Measurements from ENCODE around the gene RNF182. TPM values are rescaled to one million over a fixed set of nuclear protein-coding genes. Genes with fewer than 3 reads are reported as not detected.
A peak's percentile ranks its signal among the peaks of the same experiment; 100 is the strongest.

RNF182 gene
- polyA plus RNA-seq, 1 experiment, result 1.4 TPM

GRCh38 chr6:13922750-13923149, 2.0 kb upstream of the RNF182 start:
- CTCF ChIA-PET, result interaction anchor here (1.0 to 2.7 kb wide), 6 partner anchors 14 to 222 kb away, joined by 3 to 13 read pairs (median 3); no protein-coding TSS in a partner anchor
- POLR2A ChIA-PET, result no interaction called here
- Histone ChIP-seq H3K4me3 (ENCODE audit: low read depth, low read length) (no peak overlapping the region), H3K27me3 (ENCODE audit: control insufficient read depth, insufficient read depth, low read length) (peaks cover 5% of the 10 kb centered on the region), H3K36me3 (ENCODE audit: control insufficient read depth, insufficient read depth, low read length) (no peaks in the 10 kb centered on the region)
- DNase-seq (ENCODE audit: low read depth), result no peak
- TF ChIP-seq, protein P1, sequence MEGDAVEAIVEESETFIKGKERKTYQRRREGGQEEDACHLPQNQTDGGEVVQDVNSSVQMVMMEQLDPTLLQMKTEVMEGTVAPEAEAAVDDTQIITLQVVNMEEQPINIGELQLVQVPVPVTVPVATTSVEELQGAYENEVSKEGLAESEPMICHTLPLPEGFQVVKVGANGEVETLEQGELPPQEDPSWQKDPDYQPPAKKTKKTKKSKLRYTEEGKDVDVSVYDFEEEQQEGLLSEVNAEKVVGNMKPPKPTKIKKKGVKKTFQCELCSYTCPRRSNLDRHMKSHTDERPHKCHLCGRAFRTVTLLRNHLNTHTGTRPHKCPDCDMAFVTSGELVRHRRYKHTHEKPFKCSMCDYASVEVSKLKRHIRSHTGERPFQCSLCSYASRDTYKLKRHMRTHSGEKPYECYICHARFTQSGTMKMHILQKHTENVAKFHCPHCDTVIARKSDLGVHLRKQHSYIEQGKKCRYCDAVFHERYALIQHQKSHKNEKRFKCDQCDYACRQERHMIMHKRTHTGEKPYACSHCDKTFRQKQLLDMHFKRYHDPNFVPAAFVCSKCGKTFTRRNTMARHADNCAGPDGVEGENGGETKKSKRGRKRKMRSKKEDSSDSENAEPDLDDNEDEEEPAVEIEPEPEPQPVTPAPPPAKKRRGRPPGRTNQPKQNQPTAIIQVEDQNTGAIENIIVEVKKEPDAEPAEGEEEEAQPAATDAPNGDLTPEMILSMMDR (IDR thresholded peaks at IDR 0.05; ENCODE audit: insufficient read depth, low read depth, low read length), result no peak

GRCh38 chr6:13923527-13924145, 1.1 kb upstream of the RNF182 start:
- POLR2A ChIA-PET, result no interaction called here
- TF ChIP-seq, protein P1 (IDR thresholded peaks at IDR 0.05; ENCODE audit: insufficient read depth, low read depth, low read length), result no peak
- Histone ChIP-seq H3K4me3 (ENCODE audit: low read depth, low read length) (peak overlapping the region; percentile 52), H3K36me3 (ENCODE audit: control insufficient read depth, insufficient read depth, low read length) (no peaks in the 10 kb centered on the region), H3K27me3 (ENCODE audit: control insufficient read depth, insufficient read depth, low read length) (peaks cover 5% of the 10 kb centered on the region)
- peak; percentile 23 for DNase-seq (ENCODE audit: low read depth)
- CTCF ChIA-PET, result interaction anchor here (0.8 to 1.8 kb wide), 10 partner anchors 10 to 143 kb away, joined by 3 to 7 read pairs (median 3); no protein-coding TSS in a partner anchor

DNA sequence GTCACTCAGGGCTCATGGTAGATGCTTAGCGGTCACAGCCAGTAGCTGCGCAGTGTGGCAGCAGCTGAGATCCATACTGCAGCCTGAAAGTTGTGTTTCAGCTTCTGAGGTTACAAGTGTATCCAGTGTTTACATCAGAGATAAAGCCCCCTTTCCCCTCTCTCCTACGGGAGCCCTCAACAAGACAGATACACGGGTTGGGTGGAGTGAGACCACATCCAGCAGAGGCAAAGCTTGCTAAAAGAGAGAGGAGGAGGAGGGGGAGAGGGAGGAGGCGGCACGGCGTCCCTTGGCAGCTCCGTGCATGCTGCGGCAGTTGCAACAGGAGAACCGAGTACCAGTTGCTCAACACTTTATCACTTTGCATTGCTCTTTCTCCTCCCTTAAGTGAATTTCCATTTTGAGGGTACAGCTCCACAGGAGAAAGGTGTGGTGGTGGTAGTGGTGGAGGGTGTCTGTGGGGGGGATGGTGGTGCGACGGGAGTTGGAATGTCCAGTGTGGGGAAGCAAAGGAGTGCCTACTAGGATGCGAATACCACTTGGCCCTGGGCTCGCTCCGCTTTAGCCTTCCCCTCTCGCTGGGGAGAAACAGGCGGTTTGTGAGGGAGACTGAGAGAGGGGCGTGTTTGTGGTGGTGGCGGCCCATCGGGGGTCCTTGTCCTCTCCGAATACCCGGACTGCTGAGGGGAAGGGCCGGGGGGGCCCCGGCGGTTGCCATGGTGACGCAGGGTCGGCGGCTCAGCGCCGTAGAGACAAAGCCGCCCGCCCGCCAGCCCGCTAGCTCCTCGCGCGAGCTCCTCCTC, 405 bp upstream of the RNF182 start:
- peak overlapping the region; percentile 52 for H3K4me3 ChIP-seq (ENCODE audit: low read depth, low read length)
- peaks cover 5% of the 10 kb centered on the region for H3K27me3 ChIP-seq (ENCODE audit: control insufficient read depth, insufficient read depth, low read length)
- CTCF ChIA-PET, result interaction anchor here (0.8 to 1.8 kb wide), 9 partner anchors 10 to 143 kb away, joined by 3 to 7 read pairs (median 3); no protein-coding TSS in a partner anchor
- no peak for DNase-seq (ENCODE audit: low read depth)
- H3K36me3 ChIP-seq (ENCODE audit: control insufficient read depth, insufficient read depth, low read length), result no peaks in the 10 kb centered on the region
- POLR2A ChIA-PET, result no interaction called here
- TF ChIP-seq, protein P1 (IDR thresholded peaks at IDR 0.05; ENCODE audit: insufficient read depth, low read depth, low read length), result no peak

DNA sequence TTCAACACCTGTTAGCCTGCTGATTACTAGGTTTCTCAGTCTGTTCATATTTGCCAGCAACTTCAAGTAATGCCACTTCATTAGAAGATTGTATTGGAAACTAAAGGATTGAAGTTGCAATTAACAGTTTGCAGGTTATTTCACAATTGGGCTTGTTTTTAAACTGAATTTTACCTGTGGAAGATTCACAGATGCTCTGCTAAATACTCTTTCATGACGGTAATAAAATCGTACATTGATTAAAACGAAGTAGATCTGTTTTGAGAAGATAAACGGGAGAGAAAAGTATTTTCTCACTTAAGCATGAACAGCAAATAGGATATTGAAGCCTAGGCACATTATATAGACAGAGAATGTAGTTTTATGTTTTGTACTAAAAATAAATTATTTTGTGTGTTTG, 1.6 kb downstream of the RNF182 start:
- Histone ChIP-seq H3K27me3 (ENCODE audit: control insufficient read depth, insufficient read depth, low read length) (peaks cover 5% of the 10 kb centered on the region), H3K4me3 (ENCODE audit: low read depth, low read length) (no peak overlapping the region), H3K36me3 (ENCODE audit: control insufficient read depth, insufficient read depth, low read length) (no peaks in the 10 kb centered on the region)
- no peak for DNase-seq (ENCODE audit: low read depth)
- ChIA-PET CTCF (interaction anchor here (1.1 to 1.3 kb wide), 2 partner anchors 120 to 141 kb away, joined by 4 to 6 read pairs; no protein-coding TSS in a partner anchor), POLR2A (no interaction called here)
- TF ChIP-seq, protein P1 (IDR thresholded peaks at IDR 0.05; ENCODE audit: insufficient read depth, low read depth, low read length), result no peak

GRCh38 chr6:13927203-13927602, 2.5 kb downstream of the RNF182 start:
- TF ChIP-seq, protein P1 (IDR thresholded peaks at IDR 0.05; ENCODE audit: insufficient read depth, low read depth, low read length), result no peak
- Histone ChIP-seq H3K4me3 (ENCODE audit: low read depth, low read length) (no peak overlapping the region), H3K27me3 (ENCODE audit: control insufficient read depth, insufficient read depth, low read length) (peaks cover 5% of the 10 kb centered on the region), H3K36me3 (ENCODE audit: control insufficient read depth, insufficient read depth, low read length) (no peaks in the 10 kb centered on the region)
- DNase-seq (ENCODE audit: low read depth), result no peak
- POLR2A ChIA-PET, result no interaction called here
- CTCF ChIA-PET, result interaction anchor here (1.1 to 1.3 kb wide), 2 partner anchors 119 to 140 kb away, joined by 4 to 6 read pairs; no protein-coding TSS in a partner anchor
